Erythroblast (primary cell): Measurements from ENCODE around the gene LZTR1.

Experiments
- GATA1 ChIP-seq: IDR thresholded peaks from 2 replicates; pipeline ENCODE4 v1.6.1; 2011; ENCODE audit warnings: low read depth, mild to moderate bottlenecking, control low read depth, low read length, moderate library complexity
- POLR2A ChIP-seq: IDR thresholded peaks from 2 replicates; pipeline ENCODE4 v1.6.1; 2011; ENCODE audit warnings: mild to moderate bottlenecking, low read length

DNA sequence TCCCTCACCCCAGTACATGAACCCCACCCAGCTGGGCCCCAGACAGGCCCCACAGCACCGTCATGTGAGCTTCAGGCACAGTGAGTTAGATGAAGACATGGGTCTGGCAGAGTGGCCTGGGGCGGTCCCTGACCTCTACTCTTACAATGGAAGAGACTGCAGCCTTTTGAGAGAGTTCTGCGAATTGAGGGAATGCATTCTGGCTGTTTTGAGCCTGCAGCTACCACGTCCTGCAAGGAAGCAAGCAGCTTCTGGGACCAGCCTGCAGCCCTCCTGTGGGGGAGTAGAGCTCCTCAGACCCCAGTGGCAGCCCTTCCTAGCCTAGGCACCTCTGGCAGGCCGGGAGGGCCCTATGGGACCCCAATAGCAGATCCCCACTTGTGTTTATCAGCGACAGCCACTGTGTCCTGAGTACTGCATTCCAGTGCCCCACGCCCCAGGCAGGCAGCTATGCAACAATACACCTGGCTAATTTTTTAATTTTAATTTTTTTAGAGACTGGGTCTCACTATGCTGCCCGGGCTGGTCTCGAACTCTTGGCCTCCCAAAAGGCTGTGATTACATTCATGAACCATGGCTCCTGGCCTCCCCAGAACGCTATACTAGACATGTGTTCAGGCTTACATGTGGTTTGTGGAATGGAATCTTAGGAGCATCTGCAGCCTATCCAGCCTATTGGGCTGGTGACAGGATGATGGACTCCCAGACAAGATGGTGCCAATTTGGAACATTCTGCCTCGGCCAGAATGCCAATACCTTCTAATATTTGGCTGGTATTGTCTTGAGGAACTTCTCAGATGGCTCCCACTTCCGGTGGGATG lies 51.0 kb downstream of the LZTR1 start:
- TF ChIP-seq POLR2A (no peak), GATA1 (no peak)
